MCF 10A (cell line): ENCODE measurements around the gene SLC25A48. TPM values are rescaled to one million over a fixed set of nuclear protein-coding genes. Genes with fewer than 3 reads are reported as not detected.

Experiments
- BruUV-seq: library from RNA; stranded (reverse); fragments of 400-500 nt; replicated peaks from 2 replicates; lab custom pipeline; 2021; lab: Mats Ljungman, UMichigan
- CTCF ChIA-PET: fragments of 300-600 bp; sonication (Branson Sonifier 250); formaldehyde crosslinking; extraction: SDS; loops from one replicate; lab custom pipeline; 2021; ENCODE audit warnings: antibody characterized with exemption, inconsistent platforms; lab: Yijun Ruan, JAX
- POLR2A ChIA-PET: fragments of 300-600, 350-650 bp; sonication (Branson Sonifier 250); formaldehyde crosslinking; extraction: SDS; loops from one replicate; lab custom pipeline; 2020; ENCODE audit warnings: antibody characterized with exemption, inconsistent platforms; lab: Yijun Ruan, JAX
- DNase-seq: peaks from one replicate; pipeline ENCODE4 v3.0.0-alpha.2; 2018; ENCODE audit not compliant: unreplicated experiment
- H3K27ac Mint-ChIP-seq: one replicate; pipeline ENCODE4 v1.8.0; 2022; ENCODE audit warnings: mild to moderate bottlenecking, low read depth, mixed read lengths; ENCODE audit not compliant: unreplicated experiment
- H3K27me3 Mint-ChIP-seq: one replicate; pipeline ENCODE4 v1.8.0; 2022; ENCODE audit warnings: mixed read lengths; ENCODE audit not compliant: insufficient read depth, unreplicated experiment
- H3K36me3 Mint-ChIP-seq: one replicate; pipeline ENCODE4 v1.8.0; 2022; ENCODE audit warnings: mild to moderate bottlenecking, moderate library complexity, mixed read lengths; ENCODE audit not compliant: insufficient read depth, unreplicated experiment
- H3K4me1 Mint-ChIP-seq: one replicate; pipeline ENCODE4 v1.8.0; 2022; ENCODE audit warnings: mixed read lengths; ENCODE audit not compliant: insufficient read depth, unreplicated experiment
- H3K4me3 Mint-ChIP-seq: one replicate; pipeline ENCODE4 v1.8.0; 2022; ENCODE audit warnings: mild to moderate bottlenecking, moderate library complexity, mixed read lengths; ENCODE audit not compliant: unreplicated experiment
- H3K9me3 Mint-ChIP-seq: one replicate; pipeline ENCODE4 v1.8.0; 2022; ENCODE audit warnings: mixed read lengths; ENCODE audit not compliant: unreplicated experiment
- CTCF ChIP-seq: fragments of 200-600 bp; IDR thresholded peaks from one replicate; pipeline ENCODE4 v1.8.0; 2022; ENCODE audit warnings: antibody characterized with exemption, mild to moderate bottlenecking; ENCODE audit not compliant: unreplicated experiment
- intact Hi-C: fragments of 100-400 bp; cut with micrococcal nuclease; formaldehyde crosslinking; loops from 2 replicates; pipeline ENCODE4 v1.14.1; 2022
- total RNA-seq: library from RNA; stranded (reverse); gene quantifications from 2 replicates; pipeline ENCODE4 v1.2.3, GENCODE V29; 2022

The SLC25A48 gene
- total RNA-seq, 1 experiment from 2014 or later, result not detected

GRCh38 chr5:135916638-135917263, 82.3 kb downstream of the SLC25A48 start:
- no peak for TF ChIP-seq CTCF
- H3K4me1 Mint-ChIP-seq, result no peaks in the 10 kb centered on the region
- no peak for DNase-seq
- no peak overlapping the region for H3K27ac Mint-ChIP-seq
- H3K4me3 Mint-ChIP-seq, result no peak overlapping the region
- intact Hi-C loops, result no loop called here
- no peaks in the 10 kb centered on the region for H3K9me3 Mint-ChIP-seq
- CTCF ChIA-PET, result interaction anchor here (0.5 to 2.5 kb wide), 4 partner anchors 11 to 455 kb away, joined by 3 to 10 read pairs (median 4); no protein-coding TSS in a partner anchor
- POLR2A ChIA-PET, result interaction anchor here (1.0 kb wide), 1 partner anchor 23 kb away, joined by 5 read pairs; no protein-coding TSS in a partner anchor
- H3K36me3 Mint-ChIP-seq, result no peaks in the 10 kb centered on the region
- peaks cover 84% of the 10 kb centered on the region for H3K27me3 Mint-ChIP-seq
- no TSS peak for BruUV-seq

GRCh38 chr5:135920199-135920598, 85.7 kb downstream of the SLC25A48 start:
- no peaks in the 10 kb centered on the region for H3K4me1 Mint-ChIP-seq
- no peak overlapping the region for H3K4me3 Mint-ChIP-seq
- no peaks in the 10 kb centered on the region for H3K36me3 Mint-ChIP-seq
- peaks cover 84% of the 10 kb centered on the region for H3K27me3 Mint-ChIP-seq
- DNase-seq, result no peak
- no TSS peak for BruUV-seq
- ChIA-PET POLR2A (interaction anchor here (1.0 to 1.8 kb wide), 4 partner anchors 9 to 212 kb away, joined by 3 to 5 read pairs (median 4); partner anchors contain the start of gene SMAD5), CTCF (interaction anchor here (1.7 kb wide), 1 partner anchor 12 kb away, joined by 3 read pairs; no protein-coding TSS in a partner anchor)
- H3K27ac Mint-ChIP-seq, result no peak overlapping the region
- TF ChIP-seq CTCF, result no peak
- H3K9me3 Mint-ChIP-seq, result no peaks in the 10 kb centered on the region
- intact Hi-C loops, result no loop called here

GRCh38 chr5:135921388-135921787, 86.9 kb downstream of the SLC25A48 start:
- Mint-ChIP-seq H3K4me3 (no peak overlapping the region), H3K27ac (no peak overlapping the region), H3K27me3 (peaks cover 84% of the 10 kb centered on the region), H3K36me3 (no peaks in the 10 kb centered on the region), H3K9me3 (no peaks in the 10 kb centered on the region), H3K4me1 (no peaks in the 10 kb centered on the region)
- peak; percentile 72 for DNase-seq
- intact Hi-C loops, result no loop called here
- TF ChIP-seq CTCF, result no peak
- POLR2A ChIA-PET, result interaction anchor here (0.6 to 1.8 kb wide), 16 partner anchors 10 to 361 kb away, joined by 3 to 10 read pairs (median 4); partner anchors contain the start of genes SMAD5 and TGFBI
- CTCF ChIA-PET, result interaction anchor here (0.7 to 1.7 kb wide), 4 partner anchors 11 to 33 kb away, joined by 3 read pairs; partner anchors contain the start of gene LECT2
- no TSS peak for BruUV-seq
